ENCODE results near the gene ASZ1. TPM values are rescaled to one million over a fixed set of nuclear protein-coding genes. Genes with fewer than 3 reads are reported as not detected.
"Not testable (repeated sequence)": the region's sequence is repeated elsewhere in the genome, so short reads cannot be mapped to it uniquely, and the experiment has no call there.

ASZ1 gene
- total and polyA plus RNA-seq, 2 donors (not counting 1 experiment from before 2014, with no cell fraction given) = not detected

DNA sequence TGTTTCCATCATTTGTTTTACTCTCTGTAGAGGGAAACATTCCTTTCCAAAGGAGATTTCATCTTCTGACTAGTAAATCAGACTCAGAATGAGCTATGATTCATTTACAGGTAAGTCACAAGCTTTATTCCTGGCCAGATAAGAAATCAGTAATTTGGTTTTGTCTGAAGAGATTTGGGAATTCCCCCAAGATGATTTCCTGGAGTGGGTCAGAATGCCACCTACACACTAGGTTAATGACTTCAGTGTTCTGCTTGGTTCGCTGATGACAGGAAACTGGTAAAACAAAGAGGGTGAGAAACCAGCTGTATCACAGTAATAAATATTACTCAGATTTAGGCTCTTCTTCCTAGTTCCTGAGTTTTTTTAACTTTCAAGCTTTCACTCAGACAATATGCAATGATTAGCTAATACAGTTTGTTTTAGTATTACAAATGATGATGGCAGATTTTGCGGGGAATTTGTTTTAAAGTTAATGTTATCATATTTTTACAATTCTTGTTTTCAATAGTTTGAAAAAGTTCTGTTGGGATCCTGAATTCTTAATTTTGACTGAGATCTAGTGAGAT lies 8.3 kb upstream of the ASZ1 start:
- Mint-ChIP-seq H3K4me1 (no peaks in the 10 kb centered on the region), H3K27me3 (no peaks in the 10 kb centered on the region), H3K27ac (no peak overlapping the region), H3K4me3 (no peak overlapping the region), H3K9me3 (ENCODE audit: insufficient read depth) (no peaks in the 10 kb centered on the region)
- ATAC-seq (ENCODE audit: low read depth) (no peak), DNase-seq (no peak)
- Histone ChIP-seq H2AFZ (ENCODE audit: insufficient read depth, low read depth, low read length, poor library complexity, severe bottlenecking) (no peak overlapping the region), H3K36me3 (replicated peaks in 1 of 2; ENCODE audit: control extremely low read depth in 1 of 2, control insufficient read depth in 1 of 2, extremely low read depth in 1 of 2, insufficient read depth in 2 of 2, low read length in 1 of 2) (no peaks in the 10 kb centered on the region), H3K4me3 (ENCODE audit: control extremely low read depth in 1 of 5, extremely low read depth in 1 of 5, insufficient read depth in 1 of 5, low read depth in 2 of 5, low read length in 4 of 5) (no peak overlapping the region), H3K27ac (ENCODE audit: low read length in 2 of 2) (no peak overlapping the region), H3K27me3 (replicated peaks in 1 of 4; ENCODE audit: control extremely low read depth in 1 of 4, control insufficient read depth in 3 of 4, insufficient read depth in 4 of 4, low read length in 3 of 4) (no peaks in the 10 kb centered on the region), H3K9me3 (ENCODE audit: control extremely low read depth in 1 of 3, control insufficient read depth in 2 of 3, insufficient read depth in 1 of 3, low read length in 2 of 3) (peaks cover 0 to 2% (median 0%) of the 10 kb centered on the region in 3 donors), H3K4me1 (ENCODE audit: control insufficient read depth in 2 of 2, insufficient read depth in 2 of 2, low read length in 2 of 2) (no peaks in the 10 kb centered on the region), H4K20me1 (ENCODE audit: control insufficient read depth, insufficient read depth, low read length, poor library complexity, severe bottlenecking) (no peaks in the 10 kb centered on the region), H3K79me2 (ENCODE audit: control insufficient read depth, insufficient read depth, low read length) (no peaks in the 10 kb centered on the region), H3K4me2 (replicated peaks; ENCODE audit: low read depth, low read length, poor library complexity, severe bottlenecking) (no peak overlapping the region), H3K9ac (ENCODE audit: low read length) (no peak overlapping the region)
- WGBS (ENCODE audit: insufficient coverage) = no CpG with 5 or more reads among the region's 2 CpGs
- intact Hi-C loops (cut with micrococcal nuclease) = no loop called here
- ChIA-PET CTCF (no interaction called here), POLR2A (no interaction called here)
- TF ChIP-seq, protein P1, sequence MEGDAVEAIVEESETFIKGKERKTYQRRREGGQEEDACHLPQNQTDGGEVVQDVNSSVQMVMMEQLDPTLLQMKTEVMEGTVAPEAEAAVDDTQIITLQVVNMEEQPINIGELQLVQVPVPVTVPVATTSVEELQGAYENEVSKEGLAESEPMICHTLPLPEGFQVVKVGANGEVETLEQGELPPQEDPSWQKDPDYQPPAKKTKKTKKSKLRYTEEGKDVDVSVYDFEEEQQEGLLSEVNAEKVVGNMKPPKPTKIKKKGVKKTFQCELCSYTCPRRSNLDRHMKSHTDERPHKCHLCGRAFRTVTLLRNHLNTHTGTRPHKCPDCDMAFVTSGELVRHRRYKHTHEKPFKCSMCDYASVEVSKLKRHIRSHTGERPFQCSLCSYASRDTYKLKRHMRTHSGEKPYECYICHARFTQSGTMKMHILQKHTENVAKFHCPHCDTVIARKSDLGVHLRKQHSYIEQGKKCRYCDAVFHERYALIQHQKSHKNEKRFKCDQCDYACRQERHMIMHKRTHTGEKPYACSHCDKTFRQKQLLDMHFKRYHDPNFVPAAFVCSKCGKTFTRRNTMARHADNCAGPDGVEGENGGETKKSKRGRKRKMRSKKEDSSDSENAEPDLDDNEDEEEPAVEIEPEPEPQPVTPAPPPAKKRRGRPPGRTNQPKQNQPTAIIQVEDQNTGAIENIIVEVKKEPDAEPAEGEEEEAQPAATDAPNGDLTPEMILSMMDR (IDR thresholded peaks at IDR 0.05) = no peak
- no peak for TF ChIP-seq EZH2 (IDR thresholded peaks at IDR 0.05; ENCODE audit: borderline replicate concordance, insufficient read depth, low read depth, low read length, poor library complexity, severe bottlenecking)

DNA sequence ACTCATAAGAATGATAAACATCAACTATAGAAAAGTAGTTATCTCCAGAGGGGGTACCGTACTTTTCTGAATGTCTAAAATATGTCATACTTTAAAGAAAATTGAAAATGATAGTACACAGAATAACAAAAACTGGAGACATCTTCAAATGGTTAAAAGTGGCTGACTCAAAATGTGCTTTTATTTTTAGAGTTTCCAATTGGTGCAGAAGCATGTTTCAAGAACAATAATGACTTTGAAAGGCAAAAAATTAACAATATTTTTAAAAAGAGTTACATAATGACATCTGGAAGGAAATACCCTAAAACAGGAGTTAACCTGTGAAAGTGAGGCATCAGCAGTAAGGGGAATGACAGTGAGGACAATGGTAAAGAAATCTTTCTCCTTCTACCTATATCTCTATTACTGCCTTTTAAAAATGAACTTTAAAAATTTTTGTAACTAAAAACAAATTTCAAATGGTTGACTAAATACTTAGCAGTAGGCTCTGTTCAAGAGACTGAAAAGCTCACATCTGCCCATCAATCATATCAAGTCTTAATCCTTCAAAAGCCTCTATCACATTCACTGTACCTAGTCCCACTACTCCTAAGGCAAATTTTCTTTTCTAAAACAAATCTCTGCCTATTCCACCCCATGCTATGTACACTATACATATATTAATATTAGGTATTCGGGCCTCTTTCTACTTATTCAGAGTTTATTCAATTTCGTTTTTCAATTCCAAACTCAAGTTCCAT lies 3.0 kb downstream of the ASZ1 start:
- Mint-ChIP-seq H3K9me3 (ENCODE audit: insufficient read depth) (no peaks in the 10 kb centered on the region), H3K27ac (no peak overlapping the region), H3K4me3 (no peak overlapping the region), H3K4me1 (no peaks in the 10 kb centered on the region), H3K27me3 (no peaks in the 10 kb centered on the region)
- Histone ChIP-seq H3K79me2 (ENCODE audit: control insufficient read depth, insufficient read depth, low read length) (no peaks in the 10 kb centered on the region), H3K4me3 (ENCODE audit: control extremely low read depth in 1 of 5, extremely low read depth in 1 of 5, insufficient read depth in 1 of 5, low read depth in 2 of 5, low read length in 4 of 5) (no peak overlapping the region), H3K4me1 (ENCODE audit: control insufficient read depth in 2 of 2, insufficient read depth in 2 of 2, low read length in 2 of 2) (no peaks in the 10 kb centered on the region), H3K9ac (ENCODE audit: low read length) (no peak overlapping the region), H3K9me3 (ENCODE audit: control extremely low read depth in 1 of 3, control insufficient read depth in 2 of 3, insufficient read depth in 1 of 3, low read length in 2 of 3) (peaks cover 0 to 12% (median 0%) of the 10 kb centered on the region in 3 donors), H3K27ac (ENCODE audit: low read length in 2 of 2) (no peak overlapping the region), H2AFZ (ENCODE audit: insufficient read depth, low read depth, low read length, poor library complexity, severe bottlenecking) (no peak overlapping the region), H3K27me3 (replicated peaks in 1 of 4; ENCODE audit: control extremely low read depth in 1 of 4, control insufficient read depth in 3 of 4, insufficient read depth in 4 of 4, low read length in 3 of 4) (no peaks in the 10 kb centered on the region), H3K36me3 (replicated peaks in 1 of 2; ENCODE audit: control extremely low read depth in 1 of 2, control insufficient read depth in 1 of 2, extremely low read depth in 1 of 2, insufficient read depth in 2 of 2, low read length in 1 of 2) (no peaks in the 10 kb centered on the region), H3K4me2 (replicated peaks; ENCODE audit: low read depth, low read length, poor library complexity, severe bottlenecking) (no peak overlapping the region), H4K20me1 (ENCODE audit: control insufficient read depth, insufficient read depth, low read length, poor library complexity, severe bottlenecking) (no peaks in the 10 kb centered on the region)
- ATAC-seq (ENCODE audit: low read depth) (no peak), DNase-seq (no peak)
- CTCF ChIA-PET = no interaction called here
- no peak for TF ChIP-seq EZH2 (IDR thresholded peaks at IDR 0.05; ENCODE audit: borderline replicate concordance, insufficient read depth, low read depth, low read length, poor library complexity, severe bottlenecking)
- TF ChIP-seq, protein P1 (IDR thresholded peaks at IDR 0.05) = no peak
- intact Hi-C loops (cut with micrococcal nuclease) = no loop called here
- no CpG with 5 or more reads among the region's 3 CpGs for WGBS (ENCODE audit: insufficient coverage)
- POLR2A ChIA-PET = no interaction called here

DNA sequence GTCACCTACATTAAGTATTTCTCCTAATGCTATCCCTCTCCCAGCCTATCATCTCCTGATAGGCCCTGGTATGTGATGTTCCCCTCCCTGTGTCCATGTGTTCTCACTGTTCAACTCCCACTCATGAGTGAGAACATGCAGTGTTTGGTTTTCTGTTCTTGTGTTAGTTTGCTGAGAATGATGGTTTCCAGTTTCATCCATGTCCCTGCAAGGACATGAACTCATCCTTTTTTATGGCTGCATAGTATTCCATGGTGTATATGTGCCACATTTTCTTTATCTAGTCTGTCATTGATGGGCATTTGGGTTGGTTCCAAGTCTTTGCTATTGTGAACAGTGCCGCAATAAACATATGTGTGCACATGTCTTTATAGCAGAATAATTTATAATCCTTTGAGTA lies 12.7 kb downstream of the ASZ1 start:
- H3K27ac Mint-ChIP-seq, CTCF ChIA-PET: not testable (repeated sequence)
- no CpG with 5 or more reads among the region's 1 CpG for WGBS (ENCODE audit: insufficient coverage)

More for the DNA sequence above, 12.7 kb downstream of the ASZ1 start:
- H3K4me3 ChIP-seq (ENCODE audit: control extremely low read depth in 1 of 5, extremely low read depth in 1 of 5, insufficient read depth in 1 of 5, low read depth in 2 of 5, low read length in 4 of 5); H3K4me2 ChIP-seq (replicated peaks; ENCODE audit: low read depth, low read length, poor library complexity, severe bottlenecking); H3K4me1 ChIP-seq (ENCODE audit: control insufficient read depth in 2 of 2, insufficient read depth in 2 of 2, low read length in 2 of 2); H3K9ac ChIP-seq (ENCODE audit: low read length); ATAC-seq (ENCODE audit: low read depth); H3K4me1 Mint-ChIP-seq; H3K9me3 ChIP-seq (ENCODE audit: control extremely low read depth in 1 of 3, control insufficient read depth in 2 of 3, insufficient read depth in 1 of 3, low read length in 2 of 3); H3K36me3 ChIP-seq (replicated peaks in 1 of 2; ENCODE audit: control extremely low read depth in 1 of 2, control insufficient read depth in 1 of 2, extremely low read depth in 1 of 2, insufficient read depth in 2 of 2, low read length in 1 of 2); intact Hi-C loops (cut with micrococcal nuclease); H3K79me2 ChIP-seq (ENCODE audit: control insufficient read depth, insufficient read depth, low read length); DNase-seq; H3K27me3 ChIP-seq (replicated peaks in 1 of 4; ENCODE audit: control extremely low read depth in 1 of 4, control insufficient read depth in 3 of 4, insufficient read depth in 4 of 4, low read length in 3 of 4); H3K27ac ChIP-seq (ENCODE audit: low read length in 2 of 2); H3K9me3 Mint-ChIP-seq (ENCODE audit: insufficient read depth); H2AFZ ChIP-seq (ENCODE audit: insufficient read depth, low read depth, low read length, poor library complexity, severe bottlenecking); H3K4me3 Mint-ChIP-seq; H4K20me1 ChIP-seq (ENCODE audit: control insufficient read depth, insufficient read depth, low read length, poor library complexity, severe bottlenecking); H3K27me3 Mint-ChIP-seq; POLR2A ChIA-PET: not testable (repeated sequence)

All from B cell (primary cell).